CD4-positive, alpha-beta T cell treated with Interleukin-12 subunit alpha and Interleukin-12 subunit beta, for 1 hour (primary cell): ENCODE measurements around the gene PROB1.
"Not testable (repeated sequence)": the region's sequence is repeated elsewhere in the genome, so short reads cannot be mapped to it uniquely, and the experiment has no call there.

Experiments used
- DNase-seq: peaks from one replicate; pipeline ENCODE4 v3.0.0-alpha.2; 2020

PROB1 gene, protein sequence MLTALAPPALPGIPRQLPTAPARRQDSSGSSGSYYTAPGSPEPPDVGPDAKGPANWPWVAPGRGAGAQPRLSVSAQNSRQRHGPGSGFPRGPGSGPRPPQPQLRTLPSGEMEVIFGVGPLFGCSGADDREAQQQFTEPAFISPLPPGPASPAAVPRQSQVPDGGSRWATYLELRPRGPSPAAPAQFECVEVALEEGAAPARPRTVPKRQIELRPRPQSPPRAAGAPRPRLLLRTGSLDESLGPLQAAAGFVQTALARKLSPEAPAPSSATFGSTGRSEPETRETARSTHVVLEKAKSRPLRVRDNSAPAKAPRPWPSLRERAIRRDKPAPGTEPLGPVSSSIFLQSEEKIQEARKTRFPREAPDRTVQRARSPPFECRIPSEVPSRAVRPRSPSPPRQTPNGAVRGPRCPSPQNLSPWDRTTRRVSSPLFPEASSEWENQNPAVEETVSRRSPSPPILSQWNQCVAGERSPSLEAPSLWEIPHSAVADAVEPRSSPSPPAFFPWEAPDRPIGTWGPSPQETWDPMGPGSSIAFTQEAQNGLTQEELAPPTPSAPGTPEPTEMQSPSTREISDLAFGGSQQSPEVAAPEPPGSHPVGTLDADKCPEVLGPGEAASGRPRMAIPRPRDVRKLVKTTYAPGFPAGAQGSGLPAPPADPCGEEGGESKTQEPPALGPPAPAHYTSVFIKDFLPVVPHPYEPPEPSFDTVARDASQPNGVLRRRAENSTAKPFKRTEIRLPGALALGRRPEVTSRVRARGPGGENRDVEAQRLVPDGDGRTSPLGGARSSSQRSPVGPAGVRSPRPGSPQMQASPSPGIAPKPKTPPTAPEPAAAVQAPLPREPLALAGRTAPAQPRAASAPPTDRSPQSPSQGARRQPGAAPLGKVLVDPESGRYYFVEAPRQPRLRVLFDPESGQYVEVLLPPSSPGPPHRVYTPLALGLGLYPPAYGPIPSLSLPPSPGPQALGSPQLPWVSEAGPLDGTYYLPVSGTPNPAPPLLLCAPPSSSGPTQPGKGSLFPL

GRCh38 chr5:139394654-139395566 lies at the start of gene PROB1:
PROB1 (minus strand) TSS chr5:139395104; CDS start chr5:139395081, 23 bp downstream.
- no peak for DNase-seq

DNA sequence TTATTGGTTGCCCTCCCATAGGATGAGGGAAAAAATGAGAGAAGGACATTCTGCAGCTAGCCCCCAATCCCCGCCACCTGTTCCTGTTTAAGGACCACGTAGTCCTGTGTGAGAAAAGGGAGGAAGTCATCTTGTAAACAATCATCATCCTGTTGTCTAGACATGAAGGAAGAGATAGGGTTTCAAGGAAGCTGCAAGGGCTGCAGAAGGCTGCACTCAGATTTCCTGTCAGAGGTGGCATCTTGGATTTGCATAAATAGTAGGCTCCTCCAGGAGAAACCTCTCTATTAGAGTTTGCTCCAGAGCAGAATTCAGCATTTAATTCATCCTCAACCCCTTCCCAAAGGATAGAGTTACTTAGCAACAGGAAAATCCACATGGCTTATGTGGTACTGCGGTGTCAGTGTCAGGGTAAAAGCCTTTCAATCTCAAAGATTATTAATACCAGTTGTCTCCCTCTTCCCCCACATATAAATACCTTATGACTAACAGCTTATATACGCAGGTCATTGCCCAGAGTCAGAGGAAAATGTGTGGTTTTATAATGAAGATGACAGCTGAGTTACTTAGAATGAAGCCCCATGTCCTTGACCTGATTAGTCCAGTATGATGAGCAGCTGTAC lies 49.0 kb upstream of the PROB1 start:
- DNase-seq: peak; percentile 41

- not testable (repeated sequence) for DNase-seq
These were observed 45.5 kb upstream of the PROB1 start for GRCh38 chr5:139440416-139440815.

DNA sequence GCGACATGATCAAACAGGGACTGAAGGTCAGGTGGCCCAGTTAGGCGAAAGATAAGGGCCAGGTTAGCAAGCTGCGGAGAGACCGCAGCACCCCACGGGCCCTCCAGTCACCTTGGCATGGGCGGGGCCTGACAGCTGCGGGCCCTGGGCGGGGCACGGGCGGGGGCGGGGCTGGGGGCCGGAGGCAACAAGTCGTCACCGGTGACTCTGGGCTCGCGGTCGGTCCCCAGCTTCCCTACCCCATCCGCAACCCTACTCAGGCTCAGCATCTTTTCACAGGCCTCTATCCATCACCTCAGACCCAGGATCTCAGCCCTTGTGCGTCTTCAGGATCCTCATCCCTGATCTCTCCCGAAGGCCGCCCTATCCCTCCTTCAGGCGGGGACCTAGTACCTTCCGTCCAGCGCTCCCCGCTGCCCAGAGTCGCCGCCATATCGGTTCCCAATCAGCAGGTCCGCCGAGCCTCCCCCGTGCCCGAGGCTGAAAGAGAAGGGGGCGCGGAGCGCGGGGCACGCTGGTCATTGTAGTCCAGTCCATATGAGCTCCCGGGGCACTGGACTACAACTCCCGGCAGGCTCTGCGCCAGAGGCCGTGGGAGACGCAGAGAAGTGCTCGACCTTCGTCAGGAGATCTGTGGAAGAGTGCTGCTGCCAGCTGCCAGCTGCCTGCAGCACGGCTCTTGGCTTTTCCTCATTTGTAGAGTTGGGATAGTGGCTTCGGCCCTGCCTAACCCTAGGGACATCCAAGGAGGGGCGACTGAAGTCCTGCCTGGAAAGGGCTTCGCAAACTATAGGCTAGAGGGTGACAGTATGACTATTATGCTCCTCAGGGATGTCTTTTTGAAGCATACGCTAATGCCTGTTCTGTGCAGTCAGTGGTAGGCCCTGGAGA lies 44.4 kb upstream of the PROB1 start, which contains the start of gene DNAJC18:
DNAJC18 (minus strand) TSS at position 513 of the 891 bp plus-strand sequence; CDS start at position 433, 80 bp downstream.
- DNase-seq: peak; percentile 90

GRCh38 chr5:139438707-139439012 lies 43.8 kb upstream of the PROB1 start:
- no peak for DNase-seq

DNA sequence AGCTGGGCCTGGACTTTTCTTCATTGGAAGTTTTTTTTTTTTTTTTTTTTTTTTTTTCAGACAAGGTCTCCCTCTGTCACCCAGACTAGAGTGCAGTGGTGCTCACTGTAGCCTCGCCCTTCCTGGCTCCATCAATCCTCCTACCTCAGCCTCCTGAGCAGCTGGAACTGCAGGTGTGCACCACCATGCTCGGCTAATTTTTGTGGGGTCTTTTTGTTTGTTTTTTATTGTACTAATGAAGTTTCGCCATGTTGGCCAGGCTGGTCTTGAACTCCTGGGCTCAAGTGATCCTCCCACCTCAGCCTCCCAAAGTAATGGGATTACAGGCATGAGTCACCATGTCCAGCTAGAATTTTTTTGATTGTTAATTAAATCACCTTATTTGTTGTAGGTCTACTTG lies 40.8 kb upstream of the PROB1 start:
- no peak for DNase-seq

- no peak for DNase-seq
These were observed 36.8 kb upstream of the PROB1 start for GRCh38 chr5:139431706-139432105.

DNA sequence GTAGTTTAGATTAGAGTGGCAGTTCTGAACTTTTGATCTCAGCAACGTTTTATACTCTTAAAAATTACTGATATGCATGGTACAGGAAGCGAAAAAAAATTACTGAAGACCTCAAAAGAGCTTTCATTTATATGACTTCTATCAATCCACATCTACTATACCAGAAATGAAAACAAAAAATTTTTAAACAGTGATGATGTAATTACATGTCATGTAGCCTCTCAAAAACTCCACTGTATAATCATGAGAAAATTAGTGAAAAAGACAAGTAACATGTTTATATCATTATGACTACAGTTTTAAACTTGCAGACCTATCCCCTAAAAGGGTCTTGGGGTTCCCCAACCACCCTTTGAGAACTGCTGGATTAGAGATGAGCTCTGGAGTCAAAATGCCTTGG lies 35.1 kb upstream of the PROB1 start:
- no peak for DNase-seq

GRCh38 chr5:139426203-139426885 lies 31.4 kb upstream of the PROB1 start:
- no peak for DNase-seq

- no peak for DNase-seq
These were observed 30.6 kb upstream of the PROB1 start for GRCh38 chr5:139425497-139425896.

DNA sequence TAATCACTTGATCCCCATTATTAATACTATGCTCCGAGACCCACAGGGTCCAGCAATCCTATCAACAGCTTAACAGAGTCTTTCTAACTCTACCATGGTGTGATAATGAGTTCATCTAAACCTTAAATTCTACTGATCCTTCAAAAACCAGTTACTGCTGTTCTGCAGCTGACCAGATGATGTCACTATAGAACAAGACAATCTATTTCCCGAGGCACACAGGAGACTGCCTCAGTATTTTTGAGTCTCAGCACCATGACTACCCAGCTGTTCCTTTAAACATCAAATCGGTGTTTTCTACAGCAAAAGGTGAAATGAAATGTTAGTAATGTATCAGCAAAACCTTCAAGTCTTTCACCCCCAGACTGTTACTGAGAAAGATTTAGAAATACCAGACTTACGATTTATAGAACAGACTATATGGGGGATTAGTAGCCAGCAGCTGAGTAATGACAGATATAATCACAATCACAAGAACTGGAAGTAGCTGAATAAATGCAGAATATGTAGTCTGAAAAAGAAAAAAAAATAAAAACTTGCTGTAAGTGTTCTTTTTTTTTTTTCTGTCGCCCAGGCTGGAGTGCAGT lies 27.5 kb upstream of the PROB1 start:
- DNase-seq: peak; percentile 86

DNA sequence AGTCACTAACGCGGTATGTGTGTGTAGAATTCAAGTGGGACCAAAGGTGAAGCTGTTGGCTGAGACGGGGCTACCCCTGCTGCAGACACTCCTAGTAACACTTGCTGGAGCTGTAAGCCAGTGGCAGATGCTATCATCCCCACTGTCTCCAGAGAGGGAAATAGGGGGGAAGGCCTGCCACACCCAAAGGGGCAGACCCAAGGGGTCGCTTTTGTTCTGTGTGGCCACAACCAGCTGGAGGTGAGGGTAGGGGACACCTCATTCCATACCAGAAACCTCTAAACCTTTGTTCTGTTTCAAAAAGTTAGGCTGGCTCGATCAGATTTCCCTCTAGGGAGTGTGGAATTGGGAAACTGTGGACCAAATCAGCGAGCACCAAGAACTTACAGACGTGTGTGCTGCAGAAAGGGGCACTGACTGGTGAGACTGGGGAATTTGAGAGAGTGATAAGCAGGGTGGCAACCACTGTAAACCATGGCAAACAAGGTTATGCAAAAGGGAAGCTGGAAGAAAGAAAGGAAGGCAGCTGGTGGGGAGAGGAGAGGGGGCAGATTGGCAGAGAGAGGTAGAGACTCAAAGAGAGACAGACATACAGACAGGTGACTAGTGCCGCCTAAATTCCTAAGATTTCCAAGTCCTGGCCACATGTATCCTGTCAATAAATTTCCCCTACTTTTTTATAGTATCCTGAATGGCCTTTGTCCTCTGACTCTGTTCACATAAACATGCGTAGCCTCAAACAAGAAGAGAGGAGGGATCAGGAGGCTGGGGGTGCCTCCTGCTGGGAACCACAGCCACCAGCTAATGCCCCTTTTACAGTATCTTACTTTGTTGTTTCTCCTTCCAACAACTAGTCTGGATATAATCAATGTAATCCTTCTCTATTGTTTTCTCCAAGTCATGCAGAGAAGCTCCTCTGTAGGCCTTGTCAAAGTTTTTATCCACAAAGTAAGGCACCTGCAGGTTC lies 24.6 kb upstream of the PROB1 start:
- DNase-seq: no peak

DNA sequence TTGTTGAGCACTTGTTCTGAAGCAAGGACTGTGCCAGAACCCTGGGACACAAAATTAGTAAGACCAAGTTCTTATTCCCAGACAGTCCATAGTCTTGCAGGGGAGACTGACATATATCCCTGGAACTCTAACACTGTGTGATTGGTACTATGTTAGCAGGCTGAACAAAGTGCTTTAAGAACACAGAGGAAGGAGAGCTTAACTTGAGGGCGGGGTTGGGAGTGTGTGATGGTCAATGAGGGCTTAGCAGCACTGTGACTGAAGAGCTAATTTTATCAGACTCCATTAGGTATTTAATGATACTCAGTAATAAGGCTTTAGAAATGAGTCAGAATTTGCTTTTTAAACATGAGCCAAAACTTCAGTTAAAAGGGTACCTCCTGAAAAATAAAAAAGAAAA lies 23.9 kb upstream of the PROB1 start:
- no peak for DNase-seq

DNA sequence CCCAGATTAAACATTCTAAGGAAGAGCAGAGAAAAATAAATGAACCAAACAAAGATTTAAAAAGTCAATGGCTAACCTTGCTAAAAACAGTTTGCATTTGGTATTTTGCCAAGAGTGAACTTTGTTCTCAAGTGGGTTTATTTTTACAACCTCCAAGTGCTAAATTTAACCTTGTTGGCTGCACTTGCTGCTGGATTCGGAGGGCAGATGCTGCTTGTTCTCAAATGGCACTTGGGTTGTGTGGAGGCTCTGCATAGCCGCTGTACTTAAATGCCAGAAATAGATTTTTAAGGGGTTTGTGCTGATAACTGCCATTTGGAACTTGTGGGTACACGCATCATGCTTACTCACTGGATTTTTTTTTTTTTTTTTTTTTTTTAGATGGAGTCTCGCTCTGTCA lies 22.3 kb upstream of the PROB1 start:
- no peak for DNase-seq

DNA sequence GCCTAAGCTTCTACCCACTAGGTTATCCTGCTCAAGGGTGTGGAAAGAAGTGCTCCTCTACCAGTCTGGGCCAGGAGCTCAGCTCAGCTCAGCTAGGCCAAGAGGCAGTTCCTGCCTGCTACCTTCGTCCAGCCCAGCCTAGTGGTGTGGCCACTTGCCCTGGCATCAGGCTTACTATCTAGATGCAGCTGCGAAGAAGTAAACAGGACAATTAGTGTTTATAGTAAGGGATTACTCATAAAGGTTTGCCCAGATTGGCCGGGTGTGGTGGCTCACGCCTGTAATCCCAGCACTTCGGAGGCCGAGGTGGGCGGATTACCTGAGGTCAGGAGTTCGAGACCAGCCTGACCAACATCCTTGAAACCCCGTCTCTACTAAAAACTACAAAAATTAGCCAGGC lies 21.7 kb upstream of the PROB1 start:
- DNase-seq: no peak

- DNase-seq: no peak
These were observed 21.0 kb upstream of the PROB1 start for GRCh38 chr5:139415869-139416268.

DNA sequence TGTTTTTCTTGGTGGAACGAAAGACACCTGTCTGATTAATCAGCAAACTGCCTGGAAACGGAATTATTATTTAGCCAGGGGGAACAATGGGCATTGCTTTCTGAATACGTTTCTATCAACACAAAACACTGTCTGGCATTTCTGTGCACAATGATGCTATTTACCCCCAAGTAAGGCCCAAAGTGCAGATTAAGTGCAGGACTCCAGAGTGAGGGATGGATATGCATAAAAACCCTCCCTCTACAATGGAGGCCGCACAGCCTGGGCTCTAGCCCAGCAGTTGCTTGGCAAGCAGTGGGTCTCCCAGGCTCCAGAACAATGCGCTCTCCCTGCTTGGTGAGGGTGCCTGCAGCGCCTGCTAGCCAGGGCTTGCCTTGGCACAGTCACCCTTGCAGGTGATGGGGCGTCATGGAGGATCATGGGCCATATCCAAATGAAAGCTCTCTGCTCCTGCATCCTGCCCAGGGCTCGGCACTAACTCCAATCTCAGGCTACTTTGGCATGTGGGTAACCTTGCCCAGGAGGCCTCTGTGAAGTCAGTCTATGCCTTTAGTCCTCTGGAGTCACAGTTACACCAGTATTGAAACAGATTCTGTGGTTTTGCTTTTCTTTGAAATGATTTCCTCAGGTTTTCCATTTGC lies 20.4 kb upstream of the PROB1 start:
- DNase-seq: no peak

- no peak for DNase-seq
These were observed 19.8 kb upstream of the PROB1 start for GRCh38 chr5:139414581-139415130.
